ENCODE measurements around the gene JUND. TPM values are rescaled to one million over a fixed set of nuclear protein-coding genes. Genes with fewer than 3 reads are reported as not detected.

Gene JUND
- total and polyA plus RNA-seq, 2 of the 8 experiments (the other 6 are each of a cell fraction or from before 2014, with no cell fraction given), result 54.0 to 77.5 TPM

GRCh38 chr19:18269070-18269723, 12.2 kb downstream of the JUND start:
- H2BK15ac ChIP-seq (ENCODE audit: low read length), result no peak overlapping the region
- POLR2A ChIA-PET (ENCODE audit: partially characterized antibody), result interaction anchor here (0.6 to 1.9 kb wide), 6 partner anchors 8 to 716 kb away, joined by 3 to 11 read pairs (median 3); partner anchors contain the start of gene JUND
- H3K14ac ChIP-seq (ENCODE audit: insufficient read length), result no peak overlapping the region
- no peak overlapping the region for H3K27ac ChIP-seq (ENCODE audit: low read depth, low read length)
- no peak overlapping the region for H2BK12ac ChIP-seq (ENCODE audit: low read depth, low read length)
- DNase-seq (ENCODE audit: low read depth in 1 of 2, low spot score in 2 of 2) (no peak), FAIRE-seq (no peak)
- no peak overlapping the region for H3K18ac ChIP-seq (ENCODE audit: extremely low read depth, low read length)
- no peaks in the 10 kb centered on the region; a peak in 2 of 7 replicates for H3K4me1 ChIP-seq (replicated peaks in 1 of 4; ENCODE audit: control insufficient read depth in 3 of 4, insufficient read depth in 4 of 4, low read length in 3 of 4)
- peaks cover 0 to 2% of the 10 kb centered on the region in 2 experiments for H4K20me1 ChIP-seq (replicated peaks in 1 of 2; ENCODE audit: control insufficient read depth in 1 of 2, insufficient read depth in 2 of 2, low read length in 2 of 2)
- WGBS, 2 experiments (ENCODE audit: extremely low coverage in 1 of 2, insufficient coverage in 1 of 2, insufficient read length in 1 of 2, insufficient replicate concordance in 2 of 2, low coverage in 1 of 2, low lambda C conversion rate in 2 of 2, missing lambda C conversion rate in 1 of 2), result 92% methylated on average over 2 of the region's 2 CpGs; no CpG with 5 or more reads in 1 of the 2 experiments
- no peaks in the 10 kb centered on the region; the same call in 1 of the 2 replicates for H3K23me2 ChIP-seq (ENCODE audit: low read depth, low read length)
- CTCF ChIA-PET (ENCODE audit: partially characterized antibody), result interaction anchor here (0.6 to 5.5 kb wide), 12 partner anchors 10 to 143 kb away, joined by 3 to 33 read pairs (median 4); no protein-coding TSS in a partner anchor
- H3K79me2 ChIP-seq (ENCODE audit: control insufficient read depth in 1 of 2, insufficient read depth in 2 of 2, low read length in 2 of 2), result no peaks in the 10 kb centered on the region
- no peaks in the 10 kb centered on the region for H3K27me3 ChIP-seq (replicated peaks in 1 of 4; ENCODE audit: control insufficient read depth in 3 of 4, extremely low read depth in 1 of 4, insufficient read depth in 3 of 4, low read length in 3 of 4)
- H2BK20ac ChIP-seq (ENCODE audit: low read length), result no peak overlapping the region
- no peaks in the 10 kb centered on the region; the same call in 1 of the 2 replicates for H3K79me1 ChIP-seq (ENCODE audit: low read depth, low read length)
- H4K8ac ChIP-seq (ENCODE audit: extremely low read depth, insufficient read depth, low read length), result no peak overlapping the region
- no peak overlapping the region for H4K5ac ChIP-seq (ENCODE audit: insufficient read length, low read depth, low read length)
- H2BK5ac ChIP-seq (ENCODE audit: low read depth, low read length), result no peak overlapping the region
- H2BK120ac ChIP-seq (replicated peaks; ENCODE audit: low read depth, low read length), result no peak overlapping the region
- H3K9ac ChIP-seq (replicated peaks in 1 of 4; ENCODE audit: extremely low read depth in 1 of 4, low read depth in 3 of 4, low read length in 3 of 4), result no peak overlapping the region
- H3K4me2 ChIP-seq (ENCODE audit: insufficient read depth in 1 of 2, low read depth in 2 of 2, low read length in 2 of 2), result no peak overlapping the region
- H3K4ac ChIP-seq (replicated peaks; ENCODE audit: insufficient read length, low read depth, low read length), result no peak overlapping the region
- H4K91ac ChIP-seq (replicated peaks; ENCODE audit: insufficient read length, low read length), result no peak overlapping the region
- H3K9me3 ChIP-seq (ENCODE audit: insufficient read depth in 2 of 2, low read depth in 1 of 2, low read length in 1 of 2), result no peaks in the 10 kb centered on the region
- H3K23ac ChIP-seq (ENCODE audit: insufficient read length), result no peak overlapping the region
- no peak overlapping the region for H3K56ac ChIP-seq (replicated peaks; ENCODE audit: insufficient read length, low read depth, low read length)
- H3K4me3 ChIP-seq (ENCODE audit: extremely low read depth in 1 of 4, insufficient read depth in 2 of 4, low read depth in 3 of 4, low read length in 4 of 4), result no peak overlapping the region
- H3K36me3 ChIP-seq (ENCODE audit: control insufficient read depth in 2 of 4, insufficient read depth in 4 of 4, low read length in 3 of 4), result no peaks in the 10 kb centered on the region; a peak in 1 of 8 replicates
- no peak overlapping the region for H2AK5ac ChIP-seq (ENCODE audit: low read depth, low read length)
- no peak overlapping the region for H2AFZ ChIP-seq (ENCODE audit: low read length)
- no peak for TF ChIP-seq KDM4A (IDR thresholded peaks at IDR 0.05; ENCODE audit: low read depth, low read length, severe bottlenecking)
- TF ChIP-seq BACH1 (IDR thresholded peaks at IDR 0.05; ENCODE audit: low read length), result no peak

Measured in H1 (cell line).